Muscle of arm (tissue), 12 donors: ENCODE results near the gene IRS1. TPM values are rescaled to one million over a fixed set of nuclear protein-coding genes. Genes with fewer than 3 reads are reported as not detected.

Experiments
- DNase-seq: peaks from one replicate; pipeline ENCODE4 v3.0.0-alpha.2; 2013
- polyA plus RNA-seq, 12 donors: library from polyadenylated mRNA; unstranded; fragments of 120-200 nt; gene quantifications; one replicate each; pipeline ENCODE4 v1.2.1, GENCODE V29; 2013; ENCODE audit not compliant: insufficient read length in 12 of 12

Gene IRS1
- polyA plus RNA-seq, 12 donors, result 13.9 to 37.4 (median 19.4) TPM; not detected in 1

GRCh38 chr2:226760412-226761194, 39.0 kb downstream of the IRS1 start:
- DNase-seq, result no peak

GRCh38 chr2:226759768-226760167, 39.9 kb downstream of the IRS1 start:
- DNase-seq, result no peak

DNA sequence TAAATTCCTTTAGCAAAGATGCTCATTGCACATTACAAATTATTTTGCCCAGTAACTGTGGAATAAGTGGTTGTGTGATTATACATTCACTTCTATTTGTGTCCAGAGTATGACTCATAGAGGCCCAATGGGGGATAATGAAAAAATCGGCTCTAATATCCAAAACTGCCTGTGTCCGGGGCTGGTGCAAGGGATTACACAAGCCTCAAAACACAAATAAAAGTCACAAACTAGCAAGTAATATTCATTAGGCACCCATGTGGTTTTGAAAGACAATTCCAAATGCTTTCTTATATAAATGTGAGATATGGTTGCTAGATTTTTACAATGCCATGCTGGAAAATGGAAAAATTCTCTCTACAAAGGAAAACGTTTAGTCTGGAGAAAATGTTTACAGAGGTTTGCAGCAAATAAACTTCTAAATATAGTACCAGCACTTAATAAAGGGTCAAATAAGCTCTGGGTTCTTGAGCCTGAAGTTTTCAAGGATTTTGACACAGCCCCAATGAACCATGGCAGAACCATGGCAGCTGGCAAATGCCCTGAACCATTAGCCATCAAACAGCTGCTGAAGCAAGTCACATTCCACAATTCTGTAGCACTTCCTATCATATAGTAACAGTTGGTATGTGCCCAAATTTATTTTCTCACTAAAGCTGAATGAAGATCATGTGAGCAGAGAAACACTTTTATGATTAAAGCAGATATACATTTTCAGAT, 40.5 kb downstream of the IRS1 start:
- DNase-seq, result peak; percentile 67

GRCh38 chr2:226756131-226756530, 43.5 kb downstream of the IRS1 start:
- DNase-seq, result no peak

DNA sequence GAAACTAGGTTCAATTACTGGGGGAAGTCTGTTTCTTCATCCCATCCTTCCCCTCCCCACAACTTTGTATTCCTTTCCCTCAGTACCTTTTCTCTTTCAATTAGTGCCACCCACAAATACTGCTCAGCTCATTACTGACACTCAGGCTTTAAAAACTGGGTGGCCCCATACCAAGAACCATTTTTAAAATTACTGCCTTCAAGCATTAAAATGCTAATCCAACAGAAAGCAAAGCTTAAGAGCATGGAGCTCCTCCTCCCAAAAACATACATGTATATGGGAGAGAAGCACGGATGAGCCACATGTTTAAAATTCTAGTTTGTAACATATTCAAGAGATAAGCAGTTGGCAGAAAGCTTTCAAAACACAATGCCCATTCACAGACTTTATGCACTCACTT, 44.0 kb downstream of the IRS1 start:
- no peak for DNase-seq

DNA sequence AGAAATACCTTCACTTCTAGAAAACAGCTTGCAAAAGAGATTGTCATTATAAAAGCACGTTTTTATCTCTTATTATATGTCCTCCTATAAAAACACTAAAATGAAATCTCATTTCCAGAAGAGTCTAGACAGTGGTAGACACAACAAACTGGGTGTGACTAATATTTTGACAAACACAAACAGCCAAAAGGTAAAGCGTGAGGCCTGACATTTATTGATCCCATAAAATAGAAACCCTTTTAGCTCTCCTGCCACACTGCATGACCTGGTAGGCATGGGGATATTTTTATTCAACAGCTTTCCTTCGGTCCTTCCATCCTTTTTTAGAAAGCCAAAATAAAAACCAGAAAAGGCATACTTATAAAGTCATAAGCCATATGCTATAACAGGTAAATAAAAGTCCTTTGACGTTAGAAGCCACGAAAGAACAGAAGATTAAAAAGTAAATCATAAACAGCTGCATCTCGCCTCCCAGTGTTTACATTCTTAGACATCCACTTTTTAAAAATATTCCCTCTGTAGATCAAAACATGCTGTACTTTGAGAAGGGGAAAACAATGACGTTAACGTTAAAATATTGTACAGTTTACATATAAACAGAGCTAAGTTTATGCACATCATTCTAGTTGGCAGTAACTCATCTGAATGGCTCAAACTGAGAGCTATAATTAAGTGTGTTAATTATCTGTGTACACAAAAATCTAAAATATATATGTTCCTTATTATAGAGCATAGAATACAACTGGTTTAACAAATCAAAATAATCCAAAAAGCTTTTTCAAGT, 44.6 kb downstream of the IRS1 start:
- DNase-seq, result no peak

DNA sequence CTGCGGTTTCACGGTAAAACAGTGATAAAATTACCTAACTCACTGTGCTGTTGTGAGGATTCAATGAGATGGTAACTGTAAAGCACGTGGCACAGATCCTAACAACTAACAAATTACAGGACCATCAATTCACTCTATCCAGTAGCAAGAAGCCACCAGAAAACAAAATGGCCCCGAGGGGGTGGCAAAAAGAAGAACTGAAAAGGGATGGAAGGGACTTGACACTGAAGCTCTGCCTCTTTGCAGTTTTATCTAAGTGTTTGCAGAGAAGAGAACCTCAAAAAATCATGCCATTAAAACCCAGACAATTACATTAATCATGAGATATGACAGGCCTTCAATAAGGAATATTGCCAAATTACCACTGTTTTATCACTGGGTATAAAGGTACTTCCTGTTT, 46.7 kb downstream of the IRS1 start:
- no peak for DNase-seq

GRCh38 chr2:226747288-226747687, 52.3 kb downstream of the IRS1 start:
- DNase-seq, result no peak

DNA sequence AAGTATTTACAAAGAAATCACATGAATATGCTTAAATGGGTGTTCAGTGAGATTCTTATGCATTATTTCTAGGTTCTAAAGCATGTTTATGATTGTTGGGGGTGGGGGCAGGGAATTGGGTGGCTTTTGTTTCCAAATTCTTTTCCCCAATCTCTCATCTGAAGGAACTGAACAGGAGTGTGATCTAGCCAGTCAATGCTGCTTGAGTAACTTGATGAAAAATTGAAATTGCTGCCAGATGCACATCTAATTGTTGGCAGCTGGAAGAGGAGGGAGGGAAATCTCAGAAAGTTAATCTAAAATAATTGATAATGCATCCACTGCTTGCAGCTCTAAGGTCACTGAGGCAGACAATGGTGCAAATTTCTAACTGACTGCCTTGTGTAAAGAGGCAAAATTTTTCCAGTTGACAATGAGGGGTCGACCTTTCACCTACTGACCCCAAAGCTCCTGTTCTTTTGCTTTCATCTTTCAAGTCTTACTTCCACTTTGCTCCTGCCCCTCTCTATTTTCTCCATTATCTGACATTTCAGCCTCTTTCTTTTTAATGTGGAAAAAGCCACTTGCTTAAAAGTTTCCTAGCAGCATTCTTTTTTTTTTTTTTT, 53.3 kb downstream of the IRS1 start:
- DNase-seq, result no peak

- no peak for DNase-seq
These were observed 55.7 kb downstream of the IRS1 start for GRCh38 chr2:226743915-226744314.

GRCh38 chr2:226742347-226742746, 57.3 kb downstream of the IRS1 start:
- DNase-seq, result no peak

- DNase-seq, result no peak
These were observed 59.5 kb downstream of the IRS1 start for GRCh38 chr2:226740039-226740648.

- no peak for DNase-seq
These were observed 60.0 kb downstream of the IRS1 start for GRCh38 chr2:226739545-226740030.

DNA sequence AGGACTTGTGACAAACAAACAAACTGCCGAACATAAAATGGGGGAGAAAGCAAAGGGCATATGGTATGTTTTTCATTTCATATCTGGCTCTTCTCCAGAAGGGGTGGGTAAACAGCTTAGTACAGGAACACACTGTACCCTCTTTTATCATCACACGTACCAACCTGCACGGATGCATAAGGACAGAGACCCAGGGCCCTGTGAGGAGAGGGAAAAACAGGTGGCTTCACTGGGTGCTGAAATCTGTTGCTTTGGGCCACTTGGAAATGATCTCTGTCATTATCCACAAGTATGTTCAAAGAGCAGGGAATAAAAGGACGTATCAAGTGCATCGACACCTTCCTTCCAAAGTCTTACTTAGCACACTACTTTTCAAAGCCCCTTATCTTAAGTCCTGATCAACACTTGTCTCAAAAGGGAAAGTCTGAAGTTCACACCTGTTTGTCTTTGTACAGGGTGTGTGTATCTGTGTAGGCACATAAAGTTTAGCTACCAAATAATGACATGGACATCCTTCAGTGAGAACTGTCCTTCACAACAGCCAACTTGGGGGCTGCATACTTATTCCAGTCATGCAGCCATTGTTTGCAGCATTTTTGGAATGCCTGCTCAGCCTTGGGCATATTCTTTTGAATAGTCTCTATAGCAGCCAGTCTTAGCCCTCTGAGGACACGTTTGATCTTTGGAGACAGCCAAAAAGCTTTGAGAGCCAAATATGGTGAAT, 60.6 kb downstream of the IRS1 start:
- no peak for DNase-seq

DNA sequence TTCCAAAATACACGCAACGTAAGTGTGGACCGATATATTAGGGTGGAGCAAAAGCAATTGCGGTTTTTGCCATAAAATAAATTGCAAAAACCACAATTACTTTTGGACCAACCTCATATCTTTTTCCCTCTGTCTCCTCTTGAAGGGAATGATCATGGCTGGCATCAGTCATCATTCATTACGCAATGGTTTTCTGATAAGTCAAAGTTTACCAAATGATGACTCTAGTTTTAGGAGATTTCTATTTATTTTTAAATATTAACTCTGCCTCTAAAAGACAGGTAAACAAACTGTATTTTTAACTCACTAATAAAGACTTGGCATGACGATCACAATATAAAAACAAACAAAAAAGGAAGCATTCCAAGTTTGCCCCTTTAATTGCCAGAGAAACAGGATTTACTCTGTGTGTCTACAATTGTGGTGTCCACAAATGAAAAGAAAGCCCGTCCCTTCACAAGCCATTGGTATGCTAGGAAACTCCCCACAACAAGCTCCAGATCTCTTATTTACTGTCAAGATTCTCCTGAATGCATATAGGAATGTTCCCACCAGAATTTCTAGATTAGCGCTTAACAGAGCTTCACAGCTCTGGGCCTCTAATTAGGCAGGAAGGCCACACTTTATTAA, 61.3 kb downstream of the IRS1 start:
- DNase-seq, result no peak

- no peak for DNase-seq
These were observed 63.2 kb downstream of the IRS1 start for GRCh38 chr2:226736382-226736781.

- DNase-seq, result no peak
These were observed 65.6 kb downstream of the IRS1 start for GRCh38 chr2:226733927-226734564.

GRCh38 chr2:226733189-226733858, 66.3 kb downstream of the IRS1 start:
- no peak for DNase-seq
